GM23338 (cell line): ENCODE results near the gene PARL. TPM values are rescaled to one million over a fixed set of nuclear protein-coding genes. Genes with fewer than 3 reads are reported as not detected.

Experiments used
- ATAC-seq: fragments of 200-7000 bp; cut with Tn5 transposase; 3 replicates; pipeline ENCODE4 v1.9.1; 2020
- DNase-seq: peaks from one replicate; pipeline ENCODE4 v3.0.0-alpha.2; 2015; ENCODE audit warnings: low spot score
- H2AFZ ChIP-seq: fragments of 200-600 bp; sonication (generic); 2 replicates; pipeline ENCODE4 v1.8.0; 2016; ENCODE audit warnings: antibody characterized with exemption, mild to moderate bottlenecking, moderate library complexity
- H3F3A ChIP-seq: fragments of 200-600 bp; sonication (generic); replicated peaks from 2 replicates; pipeline ENCODE4 v1.8.0; 2017; ENCODE audit warnings: antibody characterized with exemption, mixed run types, low read depth
- H3K27ac ChIP-seq: fragments of 200-600 bp; sonication (generic); 2 replicates; pipeline ENCODE4 v1.6.1; 2016; ENCODE audit warnings: low read depth
- H3K27me3 ChIP-seq: fragments of 200-600 bp; sonication (generic); 2 replicates; pipeline ENCODE4 v1.8.0; 2016; ENCODE audit warnings: mild to moderate bottlenecking, mixed run types, moderate library complexity; ENCODE audit not compliant: insufficient read depth
- H3K36me3 ChIP-seq: fragments of 200-600 bp; sonication (generic); 2 replicates; pipeline ENCODE4 v1.8.0; 2016; ENCODE audit warnings: mild to moderate bottlenecking; ENCODE audit not compliant: insufficient read depth
- H3K4me1 ChIP-seq: fragments of 200-600 bp; sonication (generic); 2 replicates; pipeline ENCODE4 v1.8.0; 2016; ENCODE audit warnings: mild to moderate bottlenecking, moderate library complexity; ENCODE audit not compliant: insufficient read depth
- H3K4me2 ChIP-seq: fragments of 200-600 bp; sonication (generic); 2 replicates; pipeline ENCODE4 v1.7.1; 2017; ENCODE audit warnings: mixed run types
- H3K4me3 ChIP-seq: fragments of 200-600 bp; sonication (generic); 2 replicates; pipeline ENCODE4 v1.6.1; 2016; ENCODE audit warnings: mixed run types
- H3K79me2 ChIP-seq: fragments of 200-600 bp; sonication (generic); replicated peaks from 2 replicates; pipeline ENCODE4 v1.8.0; 2017; ENCODE audit warnings: mild to moderate bottlenecking; ENCODE audit not compliant: insufficient read depth
- H3K9me2 ChIP-seq: fragments of 200-600 bp; sonication (generic); 2 replicates; pipeline ENCODE4 v1.8.0; 2017; ENCODE audit not compliant: insufficient read depth
- H4K20me1 ChIP-seq: fragments of 200-600 bp; sonication (generic); replicated peaks from 2 replicates; pipeline ENCODE4 v1.8.0; 2017; ENCODE audit warnings: mild to moderate bottlenecking; ENCODE audit not compliant: insufficient read depth
- H3K27ac Mint-ChIP-seq: 2 replicates; pipeline ENCODE4 v1.8.0; 2020; ENCODE audit warnings: inconsistent platforms, mild to moderate bottlenecking, moderate library complexity, mixed read lengths
- H3K27me3 Mint-ChIP-seq: 3 replicates; pipeline ENCODE4 v1.8.0; 2022; ENCODE audit warnings: low read depth, mild to moderate bottlenecking, moderate library complexity, mixed read lengths, inconsistent platforms; ENCODE audit not compliant: insufficient read depth, poor library complexity
- H3K36me3 Mint-ChIP-seq: 3 replicates; pipeline ENCODE4 v1.8.0; 2021; ENCODE audit warnings: low read depth, mild to moderate bottlenecking, inconsistent platforms, moderate library complexity, mixed read lengths
- H3K4me1 Mint-ChIP-seq: 3 replicates; pipeline ENCODE4 v1.8.0; 2020; ENCODE audit warnings: mild to moderate bottlenecking, inconsistent platforms, mixed read lengths
- H3K4me3 Mint-ChIP-seq: 3 replicates; pipeline ENCODE4 v1.8.0; 2021; ENCODE audit warnings: moderate library complexity, mild to moderate bottlenecking, inconsistent platforms, mixed read lengths
- H3K9me3 Mint-ChIP-seq: 3 replicates; pipeline ENCODE4 v1.8.0; 2020; ENCODE audit warnings: moderate library complexity, mild to moderate bottlenecking, inconsistent platforms, mixed read lengths
- CREB1 ChIP-seq: fragments of 250-450 bp; sonication (Bioruptor Pico); IDR thresholded peaks from 2 replicates; pipeline ENCODE4 v1.5.0; 2020; ENCODE audit warnings: low read depth, mild to moderate bottlenecking, moderate library complexity
- EZH2 ChIP-seq: fragments of 200-600 bp; sonication (generic); IDR thresholded peaks from one replicate; pipeline ENCODE4 v1.8.0; 2017; ENCODE audit warnings: antibody characterized with exemption, mild to moderate bottlenecking, low read depth; ENCODE audit not compliant: unreplicated experiment
- EZH2phosphoT487 ChIP-seq: fragments of 200-600 bp; sonication (generic); IDR thresholded peaks from one replicate; pipeline ENCODE4 v1.8.1; 2018; ENCODE audit warnings: antibody characterized with exemption; ENCODE audit not compliant: unreplicated experiment
- JUNB ChIP-seq: IDR thresholded peaks from one replicate; pipeline ENCODE4 v1.6.1; 2016; ENCODE audit warnings: antibody characterized with exemption; ENCODE audit not compliant: unreplicated experiment
- NANOG ChIP-seq: IDR thresholded peaks from 2 replicates; pipeline ENCODE4 v1.6.1; 2016; ENCODE audit warnings: antibody characterized with exemption, borderline replicate concordance
- POLR2AphosphoS5 ChIP-seq: IDR thresholded peaks from 2 replicates; pipeline ENCODE4 v1.6.1; 2016; ENCODE audit warnings: antibody characterized with exemption, low read depth
- ZNF114 ChIP-seq: fragments of 250-450 bp; sonication (Bioruptor Pico); IDR thresholded peaks from 2 replicates; pipeline ENCODE4 v1.5.0; 2020; ENCODE audit warnings: mild to moderate bottlenecking, moderate library complexity
- ZNF331 ChIP-seq: fragments of 250-450 bp; sonication (Bioruptor Pico); IDR thresholded peaks from 2 replicates; pipeline ENCODE4 v1.5.0; 2020; ENCODE audit warnings: low read depth, mild to moderate bottlenecking, moderate library complexity
- polyA plus RNA-seq: library from polyadenylated mRNA; unstranded; fragments of >200 nt; fragmentation: Nextera tagmentation; extraction: Ambion mirVana; gene quantifications from 2 replicates; pipeline ENCODE4 v1.2.1, GENCODE V29; 2016
- total RNA-seq: library from RNA; depleted of rRNA; stranded (reverse); fragments of >200 nt; shearing (Covaris generic); gene quantifications from 2 replicates; pipeline ENCODE4 v1.2.3, GENCODE V29; 2014
- TF ChIP-seq, protein P1 (sequence below): IDR thresholded peaks from one replicate; pipeline ENCODE4 v1.6.1; 2018; ENCODE audit warnings: antibody characterized with exemption; ENCODE audit not compliant: unreplicated experiment
- TF ChIP-seq, protein P2 (sequence below): fragments of 250-450 bp; sonication (Bioruptor Pico); IDR thresholded peaks from 2 replicates; pipeline ENCODE4 v1.5.0; 2020; ENCODE audit warnings: mild to moderate bottlenecking, moderate library complexity
- TF ChIP-seq, protein P3 (sequence below), 2 experiments: fragments of 200-600 bp in 1 of 2; sonication (generic) in 1 of 2; conservative IDR thresholded peaks; 2 replicates each; pipeline versions ENCODE4 v1.5.1 to v1.6.1; 2016 to 2017; ENCODE audit warnings: antibody characterized with exemption in 2 of 2, low read depth in 2 of 2, mild to moderate bottlenecking in 2 of 2, moderate library complexity in 1 of 2

The PARL gene
- total and polyA plus RNA-seq, 2 experiments from 2014 or later: 67.5 to 78.7 TPM

DNA sequence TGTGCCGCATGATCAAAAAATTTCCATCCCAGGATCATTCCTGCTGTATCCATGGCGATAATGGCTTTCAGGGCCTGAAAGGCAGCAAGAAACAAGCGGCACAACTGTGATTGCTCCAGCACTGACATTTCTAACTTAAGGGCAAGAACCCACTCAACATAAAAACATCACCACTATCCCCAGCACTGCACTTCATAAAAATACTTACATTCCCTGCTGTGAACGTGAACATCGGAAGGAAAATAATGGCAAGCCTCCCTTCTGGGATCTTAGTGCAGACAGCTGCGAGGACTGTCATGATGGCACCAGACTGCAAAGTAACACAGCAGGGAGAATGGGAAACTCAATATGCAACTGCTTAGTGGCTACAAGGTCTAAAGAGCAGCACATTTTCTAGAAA is 51.2 kb downstream of the PARL start:
- no peak for DNase-seq
- no peak for ATAC-seq
- Histone ChIP-seq H3K4me3 (no peak overlapping the region), H3K4me2 (no peak overlapping the region), H4K20me1 (peaks cover 4% of the 10 kb centered on the region), H3K4me1 (no peaks in the 10 kb centered on the region), H3F3A (no peaks in the 10 kb centered on the region; the same call in 1 of the 2 replicates), H3K27me3 (no peaks in the 10 kb centered on the region), H3K36me3 (peaks cover 3% of the 10 kb centered on the region; the same call in 1 of the 2 replicates), H3K79me2 (no peaks in the 10 kb centered on the region), H2AFZ (no peak overlapping the region), H3K27ac (no peak overlapping the region), H3K9me2 (no peaks in the 10 kb centered on the region)
- Mint-ChIP-seq H3K27me3 (peaks cover 2% of the 10 kb centered on the region), H3K4me1 (no peaks in the 10 kb centered on the region), H3K9me3 (no peaks in the 10 kb centered on the region), H3K36me3 (peaks cover 42% of the 10 kb centered on the region), H3K27ac (no peak overlapping the region), H3K4me3 (no peak overlapping the region)
- TF ChIP-seq EZH2phosphoT487: no peak

DNA sequence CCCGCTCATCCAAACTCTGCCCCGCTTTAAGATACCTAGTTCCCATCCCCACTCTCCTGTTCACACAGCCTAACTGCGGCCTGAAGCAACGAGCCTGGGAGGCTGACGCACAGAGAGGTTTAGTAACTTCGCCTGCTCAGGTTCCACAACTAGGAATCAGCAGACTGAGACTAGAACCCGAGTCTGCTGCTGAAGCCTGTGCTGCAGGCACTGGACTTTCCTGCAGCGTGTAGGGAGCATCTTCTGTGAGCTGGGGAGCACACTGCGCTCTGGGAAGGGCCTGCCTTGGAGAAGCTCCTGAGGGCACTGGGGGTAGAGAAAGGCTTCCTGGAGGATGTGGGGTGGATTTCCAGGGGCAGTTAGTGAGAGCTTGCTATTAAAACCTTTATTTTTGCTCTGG is 54.5 kb downstream of the PARL start:
- no peak overlapping the region for H3K4me3 Mint-ChIP-seq
- TF ChIP-seq POLR2AphosphoS5 (no peak), CREB1 (CRISPR knock-in tag) (no peak), EZH2phosphoT487 (no peak), ZNF114 (CRISPR knock-in tag) (no peak), NANOG (no peak), EZH2 (no peak), ZNF331 (no peak), JUNB (no peak)
- TF ChIP-seq, protein P1, sequence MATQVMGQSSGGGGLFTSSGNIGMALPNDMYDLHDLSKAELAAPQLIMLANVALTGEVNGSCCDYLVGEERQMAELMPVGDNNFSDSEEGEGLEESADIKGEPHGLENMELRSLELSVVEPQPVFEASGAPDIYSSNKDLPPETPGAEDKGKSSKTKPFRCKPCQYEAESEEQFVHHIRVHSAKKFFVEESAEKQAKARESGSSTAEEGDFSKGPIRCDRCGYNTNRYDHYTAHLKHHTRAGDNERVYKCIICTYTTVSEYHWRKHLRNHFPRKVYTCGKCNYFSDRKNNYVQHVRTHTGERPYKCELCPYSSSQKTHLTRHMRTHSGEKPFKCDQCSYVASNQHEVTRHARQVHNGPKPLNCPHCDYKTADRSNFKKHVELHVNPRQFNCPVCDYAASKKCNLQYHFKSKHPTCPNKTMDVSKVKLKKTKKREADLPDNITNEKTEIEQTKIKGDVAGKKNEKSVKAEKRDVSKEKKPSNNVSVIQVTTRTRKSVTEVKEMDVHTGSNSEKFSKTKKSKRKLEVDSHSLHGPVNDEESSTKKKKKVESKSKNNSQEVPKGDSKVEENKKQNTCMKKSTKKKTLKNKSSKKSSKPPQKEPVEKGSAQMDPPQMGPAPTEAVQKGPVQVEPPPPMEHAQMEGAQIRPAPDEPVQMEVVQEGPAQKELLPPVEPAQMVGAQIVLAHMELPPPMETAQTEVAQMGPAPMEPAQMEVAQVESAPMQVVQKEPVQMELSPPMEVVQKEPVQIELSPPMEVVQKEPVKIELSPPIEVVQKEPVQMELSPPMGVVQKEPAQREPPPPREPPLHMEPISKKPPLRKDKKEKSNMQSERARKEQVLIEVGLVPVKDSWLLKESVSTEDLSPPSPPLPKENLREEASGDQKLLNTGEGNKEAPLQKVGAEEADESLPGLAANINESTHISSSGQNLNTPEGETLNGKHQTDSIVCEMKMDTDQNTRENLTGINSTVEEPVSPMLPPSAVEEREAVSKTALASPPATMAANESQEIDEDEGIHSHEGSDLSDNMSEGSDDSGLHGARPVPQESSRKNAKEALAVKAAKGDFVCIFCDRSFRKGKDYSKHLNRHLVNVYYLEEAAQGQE: no peak
- TF ChIP-seq, protein P2, sequence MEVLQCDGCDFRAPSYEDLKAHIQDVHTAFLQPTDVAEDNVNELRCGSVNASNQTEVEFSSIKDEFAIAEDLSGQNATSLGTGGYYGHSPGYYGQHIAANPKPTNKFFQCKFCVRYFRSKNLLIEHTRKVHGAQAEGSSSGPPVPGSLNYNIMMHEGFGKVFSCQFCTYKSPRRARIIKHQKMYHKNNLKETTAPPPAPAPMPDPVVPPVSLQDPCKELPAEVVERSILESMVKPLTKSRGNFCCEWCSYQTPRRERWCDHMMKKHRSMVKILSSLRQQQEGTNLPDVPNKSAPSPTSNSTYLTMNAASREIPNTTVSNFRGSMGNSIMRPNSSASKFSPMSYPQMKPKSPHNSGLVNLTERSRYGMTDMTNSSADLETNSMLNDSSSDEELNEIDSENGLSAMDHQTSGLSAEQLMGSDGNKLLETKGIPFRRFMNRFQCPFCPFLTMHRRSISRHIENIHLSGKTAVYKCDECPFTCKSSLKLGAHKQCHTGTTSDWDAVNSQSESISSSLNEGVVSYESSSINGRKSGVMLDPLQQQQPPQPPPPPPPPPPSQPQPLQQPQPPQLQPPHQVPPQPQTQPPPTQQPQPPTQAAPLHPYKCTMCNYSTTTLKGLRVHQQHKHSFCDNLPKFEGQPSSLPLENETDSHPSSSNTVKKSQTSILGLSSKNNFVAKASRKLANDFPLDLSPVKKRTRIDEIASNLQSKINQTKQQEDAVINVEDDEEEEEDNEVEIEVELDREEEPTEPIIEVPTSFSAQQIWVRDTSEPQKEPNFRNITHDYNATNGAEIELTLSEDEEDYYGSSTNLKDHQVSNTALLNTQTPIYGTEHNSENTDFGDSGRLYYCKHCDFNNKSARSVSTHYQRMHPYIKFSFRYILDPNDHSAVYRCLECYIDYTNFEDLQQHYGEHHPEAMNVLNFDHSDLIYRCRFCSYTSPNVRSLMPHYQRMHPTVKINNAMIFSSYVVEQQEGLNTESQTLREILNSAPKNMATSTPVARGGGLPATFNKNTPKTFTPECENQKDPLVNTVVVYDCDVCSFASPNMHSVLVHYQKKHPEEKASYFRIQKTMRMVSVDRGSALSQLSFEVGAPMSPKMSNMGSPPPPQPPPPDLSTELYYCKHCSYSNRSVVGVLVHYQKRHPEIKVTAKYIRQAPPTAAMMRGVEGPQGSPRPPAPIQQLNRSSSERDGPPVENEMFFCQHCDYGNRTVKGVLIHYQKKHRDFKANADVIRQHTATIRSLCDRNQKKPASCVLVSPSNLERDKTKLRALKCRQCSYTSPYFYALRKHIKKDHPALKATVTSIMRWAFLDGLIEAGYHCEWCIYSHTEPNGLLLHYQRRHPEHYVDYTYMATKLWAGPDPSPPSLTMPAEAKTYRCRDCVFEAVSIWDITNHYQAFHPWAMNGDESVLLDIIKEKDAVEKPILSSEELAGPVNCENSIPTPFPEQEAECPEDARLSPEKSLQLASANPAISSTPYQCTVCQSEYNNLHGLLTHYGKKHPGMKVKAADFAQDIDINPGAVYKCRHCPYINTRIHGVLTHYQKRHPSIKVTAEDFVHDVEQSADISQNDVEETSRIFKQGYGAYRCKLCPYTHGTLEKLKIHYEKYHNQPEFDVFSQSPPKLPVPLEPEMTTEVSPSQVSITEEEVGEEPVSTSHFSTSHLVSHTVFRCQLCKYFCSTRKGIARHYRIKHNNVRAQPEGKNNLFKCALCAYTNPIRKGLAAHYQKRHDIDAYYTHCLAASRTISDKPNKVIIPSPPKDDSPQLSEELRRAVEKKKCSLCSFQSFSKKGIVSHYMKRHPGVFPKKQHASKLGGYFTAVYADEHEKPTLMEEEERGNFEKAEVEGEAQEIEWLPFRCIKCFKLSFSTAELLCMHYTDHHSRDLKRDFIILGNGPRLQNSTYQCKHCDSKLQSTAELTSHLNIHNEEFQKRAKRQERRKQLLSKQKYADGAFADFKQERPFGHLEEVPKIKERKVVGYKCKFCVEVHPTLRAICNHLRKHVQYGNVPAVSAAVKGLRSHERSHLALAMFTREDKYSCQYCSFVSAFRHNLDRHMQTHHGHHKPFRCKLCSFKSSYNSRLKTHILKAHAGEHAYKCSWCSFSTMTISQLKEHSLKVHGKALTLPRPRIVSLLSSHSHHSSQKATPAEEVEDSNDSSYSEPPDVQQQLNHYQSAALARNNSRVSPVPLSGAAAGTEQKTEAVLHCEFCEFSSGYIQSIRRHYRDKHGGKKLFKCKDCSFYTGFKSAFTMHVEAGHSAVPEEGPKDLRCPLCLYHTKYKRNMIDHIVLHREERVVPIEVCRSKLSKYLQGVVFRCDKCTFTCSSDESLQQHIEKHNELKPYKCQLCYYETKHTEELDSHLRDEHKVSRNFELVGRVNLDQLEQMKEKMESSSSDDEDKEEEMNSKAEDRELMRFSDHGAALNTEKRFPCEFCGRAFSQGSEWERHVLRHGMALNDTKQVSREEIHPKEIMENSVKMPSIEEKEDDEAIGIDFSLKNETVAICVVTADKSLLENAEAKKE (CRISPR knock-in tag): no peak
- TF ChIP-seq, protein P3, sequence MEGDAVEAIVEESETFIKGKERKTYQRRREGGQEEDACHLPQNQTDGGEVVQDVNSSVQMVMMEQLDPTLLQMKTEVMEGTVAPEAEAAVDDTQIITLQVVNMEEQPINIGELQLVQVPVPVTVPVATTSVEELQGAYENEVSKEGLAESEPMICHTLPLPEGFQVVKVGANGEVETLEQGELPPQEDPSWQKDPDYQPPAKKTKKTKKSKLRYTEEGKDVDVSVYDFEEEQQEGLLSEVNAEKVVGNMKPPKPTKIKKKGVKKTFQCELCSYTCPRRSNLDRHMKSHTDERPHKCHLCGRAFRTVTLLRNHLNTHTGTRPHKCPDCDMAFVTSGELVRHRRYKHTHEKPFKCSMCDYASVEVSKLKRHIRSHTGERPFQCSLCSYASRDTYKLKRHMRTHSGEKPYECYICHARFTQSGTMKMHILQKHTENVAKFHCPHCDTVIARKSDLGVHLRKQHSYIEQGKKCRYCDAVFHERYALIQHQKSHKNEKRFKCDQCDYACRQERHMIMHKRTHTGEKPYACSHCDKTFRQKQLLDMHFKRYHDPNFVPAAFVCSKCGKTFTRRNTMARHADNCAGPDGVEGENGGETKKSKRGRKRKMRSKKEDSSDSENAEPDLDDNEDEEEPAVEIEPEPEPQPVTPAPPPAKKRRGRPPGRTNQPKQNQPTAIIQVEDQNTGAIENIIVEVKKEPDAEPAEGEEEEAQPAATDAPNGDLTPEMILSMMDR (conservative IDR thresholded peaks at IDR 0.05; ENCODE audit: low read depth in 2 of 2): no peak

More for the DNA sequence above, 54.5 kb downstream of the PARL start:
- Histone ChIP-seq H2AFZ (no peak overlapping the region), H3K4me1 (no peaks in the 10 kb centered on the region; the same call in 1 of the 2 replicates), H3K27me3 (no peaks in the 10 kb centered on the region), H3K4me3 (no peak overlapping the region), H3F3A (peaks cover 15% of the 10 kb centered on the region), H3K4me2 (no peak overlapping the region), H3K79me2 (no peaks in the 10 kb centered on the region), H3K9me2 (no peaks in the 10 kb centered on the region), H4K20me1 (peaks cover 7% of the 10 kb centered on the region; the same call in 1 of the 2 replicates), H3K27ac (no peak overlapping the region), H3K36me3 (0 out of 2 replicates have a peak, but pooled peaks cover 3% of the 10 kb centered on the region)
- Mint-ChIP-seq H3K4me1 (peaks cover 16% of the 10 kb centered on the region), H3K9me3 (no peaks in the 10 kb centered on the region), H3K36me3 (peaks cover 37% of the 10 kb centered on the region), H3K27me3 (peaks cover 6% of the 10 kb centered on the region), H3K27ac (no peak overlapping the region)
- ATAC-seq: no peak
- DNase-seq: no peak
